GM06990 (cell line): ENCODE data around the gene ETV5.

Source experiments
- DNase-seq: peaks from one replicate; pipeline ENCODE4 v3.0.0-alpha.2; 2011; ENCODE audit not compliant: insufficient read length; ENCODE audit errors: extremely low read depth
- H3K27me3 ChIP-seq: replicated peaks from 2 replicates; pipeline ENCODE4 v1.6.0; 2011; ENCODE audit warnings: low read length; ENCODE audit not compliant: control insufficient read depth, insufficient read depth
- H3K36me3 ChIP-seq: 2 replicates; pipeline ENCODE4 v1.5.1; 2011; ENCODE audit warnings: low read length; ENCODE audit not compliant: control insufficient read depth, insufficient read depth
- H3K4me3 ChIP-seq: replicated peaks from 2 replicates; pipeline ENCODE4 v1.5.1; 2011; ENCODE audit warnings: low read depth, mild to moderate bottlenecking, control low read depth, low read length
- CTCF ChIP-seq: IDR thresholded peaks from 2 replicates; pipeline ENCODE4 v1.5.1; 2011; ENCODE audit warnings: low read length, control low read depth, mild to moderate bottlenecking, inconsistent platforms; ENCODE audit not compliant: insufficient read depth, poor library complexity, severe bottlenecking

Gene ETV5

GRCh38 chr3:186079925-186080324, 29.0 kb downstream of the ETV5 start:
- DNase-seq, result no peak
- Histone ChIP-seq H3K27me3 (no peaks in the 10 kb centered on the region), H3K4me3 (no peak overlapping the region), H3K36me3 (no peaks in the 10 kb centered on the region)
- TF ChIP-seq CTCF, result no peak

GRCh38 chr3:186077466-186077865, 31.4 kb downstream of the ETV5 start:
- no peak for DNase-seq
- H3K27me3 ChIP-seq, result no peaks in the 10 kb centered on the region
- H3K36me3 ChIP-seq, result no peaks in the 10 kb centered on the region
- no peak for TF ChIP-seq CTCF
- H3K4me3 ChIP-seq, result no peak overlapping the region

GRCh38 chr3:186075931-186076567, 32.8 kb downstream of the ETV5 start:
- no peak for DNase-seq
- Histone ChIP-seq H3K36me3 (no peaks in the 10 kb centered on the region), H3K27me3 (no peaks in the 10 kb centered on the region), H3K4me3 (no peak overlapping the region)
- no peak for TF ChIP-seq CTCF

- Histone ChIP-seq H3K36me3 (no peaks in the 10 kb centered on the region), H3K4me3 (no peak overlapping the region), H3K27me3 (no peaks in the 10 kb centered on the region)
- DNase-seq, result no peak
- TF ChIP-seq CTCF, result no peak
Measured at GRCh38 chr3:186075489-186075888, 33.4 kb downstream of the ETV5 start.

GRCh38 chr3:186073641-186074040, 35.2 kb downstream of the ETV5 start:
- Histone ChIP-seq H3K27me3 (no peaks in the 10 kb centered on the region), H3K4me3 (no peak overlapping the region), H3K36me3 (no peaks in the 10 kb centered on the region)
- DNase-seq, result no peak
- no peak for TF ChIP-seq CTCF

- Histone ChIP-seq H3K4me3 (no peak overlapping the region), H3K36me3 (no peaks in the 10 kb centered on the region), H3K27me3 (no peaks in the 10 kb centered on the region)
- DNase-seq, result no peak
- TF ChIP-seq CTCF, result no peak
Measured at GRCh38 chr3:186070996-186071395, 37.9 kb downstream of the ETV5 start.
